ENCODE results near the gene TMEM250.

Gene TMEM250

DNA sequence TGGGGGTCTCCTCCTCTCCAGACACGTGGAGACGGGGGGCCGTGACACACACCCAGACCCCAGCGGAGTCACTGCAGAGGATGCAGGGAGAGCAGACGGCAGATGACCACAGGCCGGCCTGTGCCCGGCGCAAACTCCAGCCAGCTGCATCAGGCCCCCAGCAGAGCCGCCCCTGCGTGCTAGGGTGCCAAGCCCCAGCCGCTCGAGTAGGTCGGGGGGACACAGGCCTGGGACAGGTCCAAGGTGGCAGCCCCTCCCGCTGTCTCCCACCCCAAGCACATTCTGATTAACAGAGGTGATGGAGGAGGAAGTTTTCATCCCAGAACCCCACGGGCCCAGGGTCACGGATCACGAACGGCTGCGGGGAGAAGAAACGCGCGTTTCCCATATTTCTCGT, 38.0 kb downstream of the TMEM250 start:
- CTCF ChIA-PET: interaction anchor here (1.3 kb wide), 1 partner anchor 10 kb away, joined by 4 read pairs; no protein-coding TSS in a partner anchor

GRCh38 chr9:136079916-136080246, 38.8 kb downstream of the TMEM250 start:
- ChIA-PET POLR2A (interaction anchor here (1.4 kb wide), 1 partner anchor 16 kb away, joined by 3 read pairs; the partner anchor contains the start of gene NACC2), CTCF (interaction anchor here (1.3 kb wide), 1 partner anchor 11 kb away, joined by 4 read pairs; no protein-coding TSS in a partner anchor)
- DNase-seq (ENCODE audit: extremely low spot score): no peak

More for the DNA sequence above, 38.0 kb downstream of the TMEM250 start:
- TF ChIP-seq TARDBP (IDR thresholded peaks at IDR 0.05): no peak
- no peak for TF ChIP-seq CTBP1 (IDR thresholded peaks at IDR 0.05; ENCODE audit: borderline replicate concordance)
- no peak for TF ChIP-seq FOXA1 (IDR thresholded peaks at IDR 0.05)
- no peak for DNase-seq (ENCODE audit: extremely low spot score)
- POLR2A ChIA-PET: no interaction called here

GRCh38 chr9:136079211-136079915, 39.3 kb downstream of the TMEM250 start:
- TF ChIP-seq SUZ12 (IDR thresholded peaks at IDR 0.05) (no peak), FOXK2 (IDR thresholded peaks at IDR 0.05) (no peak), SP1 (IDR thresholded peaks at IDR 0.05) (no peak), ELF4 (IDR thresholded peaks at IDR 0.05) (no peak), NFRKB (IDR thresholded peaks at IDR 0.05) (no peak)
- ChIA-PET CTCF (interaction anchor here (1.3 kb wide), 1 partner anchor 11 kb away, joined by 4 read pairs; no protein-coding TSS in a partner anchor), POLR2A (interaction anchor here (1.4 kb wide), 1 partner anchor 16 kb away, joined by 3 read pairs; the partner anchor contains the start of gene NACC2)
- DNase-seq (ENCODE audit: extremely low spot score): no peak

More at GRCh38 chr9:136079916-136080246, 38.8 kb downstream of the TMEM250 start:
- TF ChIP-seq SP1 (IDR thresholded peaks at IDR 0.05): no peak
- TF ChIP-seq SUZ12 (IDR thresholded peaks at IDR 0.05): no peak
- TF ChIP-seq ZNF384 (IDR thresholded peaks at IDR 0.05): no peak
- TF ChIP-seq ELF4 (IDR thresholded peaks at IDR 0.05): no peak
- TF ChIP-seq CTBP1 (IDR thresholded peaks at IDR 0.05; ENCODE audit: borderline replicate concordance): no peak
- TF ChIP-seq FOXK2 (IDR thresholded peaks at IDR 0.05): no peak
- TF ChIP-seq L3MBTL2 (conservative IDR thresholded peaks at IDR 0.05): no peak
- TF ChIP-seq FOXM1 (IDR thresholded peaks at IDR 0.05; ENCODE audit: borderline replicate concordance): no peak
- TF ChIP-seq, protein P1, sequence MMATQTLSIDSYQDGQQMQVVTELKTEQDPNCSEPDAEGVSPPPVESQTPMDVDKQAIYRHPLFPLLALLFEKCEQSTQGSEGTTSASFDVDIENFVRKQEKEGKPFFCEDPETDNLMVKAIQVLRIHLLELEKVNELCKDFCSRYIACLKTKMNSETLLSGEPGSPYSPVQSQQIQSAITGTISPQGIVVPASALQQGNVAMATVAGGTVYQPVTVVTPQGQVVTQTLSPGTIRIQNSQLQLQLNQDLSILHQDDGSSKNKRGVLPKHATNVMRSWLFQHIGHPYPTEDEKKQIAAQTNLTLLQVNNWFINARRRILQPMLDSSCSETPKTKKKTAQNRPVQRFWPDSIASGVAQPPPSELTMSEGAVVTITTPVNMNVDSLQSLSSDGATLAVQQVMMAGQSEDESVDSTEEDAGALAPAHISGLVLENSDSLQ (IDR thresholded peaks at IDR 0.05): no peak
- TF ChIP-seq FOXA1 (IDR thresholded peaks at IDR 0.05): no peak
- no peak for TF ChIP-seq ARNT (IDR thresholded peaks at IDR 0.05)
- no peak for TF ChIP-seq BHLHE40 (IDR thresholded peaks at IDR 0.05; ENCODE audit: borderline replicate concordance)
- no peak for TF ChIP-seq LEF1 (IDR thresholded peaks at IDR 0.05; ENCODE audit: borderline replicate concordance)
- no peak for TF ChIP-seq TARDBP (IDR thresholded peaks at IDR 0.05)
- no peak for TF ChIP-seq NFRKB (IDR thresholded peaks at IDR 0.05)

DNA sequence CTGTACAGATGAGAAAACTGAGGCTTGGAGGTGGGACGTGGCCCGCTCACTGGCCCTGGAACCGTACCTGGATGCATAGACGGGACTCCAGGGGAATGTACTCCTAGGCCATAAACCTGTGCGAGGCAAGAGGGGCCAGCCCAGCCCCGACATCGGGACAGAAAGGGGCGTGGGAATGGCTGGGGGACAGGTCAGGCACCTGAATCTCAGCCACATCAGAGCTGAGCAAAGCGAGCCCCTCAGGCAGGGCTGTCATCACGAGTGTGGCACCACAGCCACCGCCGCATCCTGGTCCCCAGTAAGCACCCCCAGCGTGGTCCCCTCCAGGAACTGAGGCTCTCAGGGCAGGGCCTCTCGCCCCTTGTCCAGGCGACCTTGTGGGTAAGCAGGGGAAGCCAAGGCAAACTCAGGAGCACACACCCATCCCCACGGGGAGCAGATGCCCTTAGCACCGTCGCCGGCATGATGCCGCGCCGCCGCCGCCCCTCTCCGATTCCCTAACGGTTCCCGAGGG, 40.1 kb downstream of the TMEM250 start:
- POLR2A ChIA-PET: interaction anchor here (1.4 kb wide), 1 partner anchor 17 kb away, joined by 3 read pairs; the partner anchor contains the start of gene NACC2
- TF ChIP-seq FOXM1 (IDR thresholded peaks at IDR 0.05; ENCODE audit: borderline replicate concordance) (no peak), SUZ12 (IDR thresholded peaks at IDR 0.05) (no peak), CTBP1 (IDR thresholded peaks at IDR 0.05; ENCODE audit: borderline replicate concordance) (no peak), L3MBTL2 (conservative IDR thresholded peaks at IDR 0.05) (no peak), ARNT (IDR thresholded peaks at IDR 0.05) (no peak), TARDBP (IDR thresholded peaks at IDR 0.05) (no peak), HDGF (IDR thresholded peaks at IDR 0.05; ENCODE audit: borderline replicate concordance) (no peak), SP1 (IDR thresholded peaks at IDR 0.05) (no peak), NFRKB (IDR thresholded peaks at IDR 0.05) (no peak), ZNF384 (IDR thresholded peaks at IDR 0.05) (no peak), FOXK2 (IDR thresholded peaks at IDR 0.05) (no peak), LEF1 (IDR thresholded peaks at IDR 0.05; ENCODE audit: borderline replicate concordance) (no peak), ELF4 (IDR thresholded peaks at IDR 0.05) (no peak)
- TF ChIP-seq, protein P1 (IDR thresholded peaks at IDR 0.05): no peak
- CTCF ChIA-PET: no interaction called here
- no peak for DNase-seq (ENCODE audit: extremely low spot score)

GRCh38 chr9:136078024-136078423, 40.7 kb downstream of the TMEM250 start:
- TF ChIP-seq, protein P1 (IDR thresholded peaks at IDR 0.05): no peak
- no peak for TF ChIP-seq TARDBP (IDR thresholded peaks at IDR 0.05)
- TF ChIP-seq ELF4 (IDR thresholded peaks at IDR 0.05): no peak
- DNase-seq (ENCODE audit: extremely low spot score): no peak
- POLR2A ChIA-PET: no interaction called here
- CTCF ChIA-PET: no interaction called here

DNA sequence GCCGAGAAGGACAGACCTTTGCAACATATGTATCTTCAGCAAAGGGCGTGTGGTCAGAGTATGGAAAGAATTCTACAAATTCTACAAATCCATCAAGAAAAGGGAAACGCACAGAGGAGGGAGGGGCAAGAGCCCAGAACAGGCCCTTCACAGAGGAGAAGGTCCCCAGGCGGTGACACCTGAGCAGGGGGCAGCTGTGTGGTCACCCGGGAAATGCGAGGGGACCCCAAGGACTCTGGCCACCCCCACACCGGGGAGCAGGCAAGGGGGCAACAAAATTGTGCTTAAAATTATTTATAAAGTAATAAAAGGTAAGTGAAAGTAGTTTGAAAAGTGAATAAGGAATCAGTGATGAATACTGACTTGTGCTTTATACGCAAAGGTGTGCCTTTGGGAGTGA, 41.2 kb downstream of the TMEM250 start:
- CTCF ChIA-PET: no interaction called here
- POLR2A ChIA-PET: no interaction called here
- no peak for TF ChIP-seq L3MBTL2 (conservative IDR thresholded peaks at IDR 0.05)
- no peak for TF ChIP-seq TARDBP (IDR thresholded peaks at IDR 0.05)
- TF ChIP-seq ARNT (IDR thresholded peaks at IDR 0.05): no peak
- TF ChIP-seq FOXK2 (IDR thresholded peaks at IDR 0.05): no peak
- TF ChIP-seq ZNF384 (IDR thresholded peaks at IDR 0.05): no peak
- DNase-seq (ENCODE audit: extremely low spot score): no peak

Data from HEK293T (cell line).